Keratinocyte (primary cell): ENCODE results near the gene MEF2A.

ENCODE experiments used
- EZH2 ChIP-seq: IDR thresholded peaks from one replicate; pipeline ENCODE4 v1.6.1; 2012; ENCODE audit warnings: inconsistent platforms, mild to moderate bottlenecking, low read length, moderate library complexity
- TF ChIP-seq, protein P1 (sequence below), 3 experiments: IDR thresholded peaks in 1 of 3; conservative IDR thresholded peaks in 1 of 3; optimal IDR thresholded peaks in 1 of 3; 2 replicates in 2 of 3; 3 replicates in 1 of 3; pipeline versions ENCODE3 to v1.5.1; 2011; ENCODE audit warnings: low read length in 3 of 3, mild to moderate bottlenecking in 3 of 3, moderate library complexity in 2 of 3, control low read depth in 1 of 3, inconsistent platforms in 1 of 3; ENCODE audit not compliant: insufficient read depth in 2 of 3; ENCODE audit errors: extremely low read depth in 1 of 3

DNA sequence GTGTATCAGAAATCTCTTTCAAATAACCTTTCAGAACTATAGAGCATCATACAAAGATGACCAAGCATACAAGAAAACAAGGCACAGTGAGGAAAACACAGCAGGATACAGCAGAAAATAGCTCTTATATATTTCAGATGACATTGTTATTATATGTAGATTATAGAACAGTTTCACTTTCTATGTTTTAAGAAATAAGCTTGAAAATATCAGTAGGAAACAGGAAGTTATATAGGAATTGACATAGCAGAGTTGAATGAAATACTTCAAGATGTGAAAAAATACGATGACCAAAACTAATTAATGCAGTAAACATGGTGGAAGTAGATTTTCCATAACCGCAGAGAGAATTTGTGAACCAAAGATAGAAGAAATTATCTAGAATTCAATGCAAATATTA, 92.2 kb downstream of the MEF2A start:
- TF ChIP-seq, protein P1, sequence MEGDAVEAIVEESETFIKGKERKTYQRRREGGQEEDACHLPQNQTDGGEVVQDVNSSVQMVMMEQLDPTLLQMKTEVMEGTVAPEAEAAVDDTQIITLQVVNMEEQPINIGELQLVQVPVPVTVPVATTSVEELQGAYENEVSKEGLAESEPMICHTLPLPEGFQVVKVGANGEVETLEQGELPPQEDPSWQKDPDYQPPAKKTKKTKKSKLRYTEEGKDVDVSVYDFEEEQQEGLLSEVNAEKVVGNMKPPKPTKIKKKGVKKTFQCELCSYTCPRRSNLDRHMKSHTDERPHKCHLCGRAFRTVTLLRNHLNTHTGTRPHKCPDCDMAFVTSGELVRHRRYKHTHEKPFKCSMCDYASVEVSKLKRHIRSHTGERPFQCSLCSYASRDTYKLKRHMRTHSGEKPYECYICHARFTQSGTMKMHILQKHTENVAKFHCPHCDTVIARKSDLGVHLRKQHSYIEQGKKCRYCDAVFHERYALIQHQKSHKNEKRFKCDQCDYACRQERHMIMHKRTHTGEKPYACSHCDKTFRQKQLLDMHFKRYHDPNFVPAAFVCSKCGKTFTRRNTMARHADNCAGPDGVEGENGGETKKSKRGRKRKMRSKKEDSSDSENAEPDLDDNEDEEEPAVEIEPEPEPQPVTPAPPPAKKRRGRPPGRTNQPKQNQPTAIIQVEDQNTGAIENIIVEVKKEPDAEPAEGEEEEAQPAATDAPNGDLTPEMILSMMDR (optimal IDR thresholded peaks at IDR 0.05 in 1 of 3, IDR thresholded peaks at IDR 0.05 in 1 of 3, conservative IDR thresholded peaks at IDR 0.05 in 1 of 3; ENCODE audit: extremely low read depth in 1 of 3, insufficient read depth in 2 of 3, low read length in 3 of 3): no peak
- TF ChIP-seq EZH2: no peak
